HepG2 (cell line): ENCODE results near the gene DCTN4. TPM values are rescaled to one million over a fixed set of nuclear protein-coding genes. Genes with fewer than 3 reads are reported as not detected.
A peak's percentile ranks its signal among the peaks of the same experiment; 100 is the strongest.

Source experiments
- AGO1 ChIP-seq: fragments of 200-400 bp; formaldehyde crosslinking; IDR thresholded peaks from 2 replicates; pipeline ENCODE4 v1.6.1; 2017; ENCODE audit warnings: mild to moderate bottlenecking, low read depth, low read length, moderate library complexity; ENCODE audit not compliant: poor library complexity, severe bottlenecking
- ATF2 ChIP-seq: sonication (generic); formaldehyde crosslinking; IDR thresholded peaks from 2 replicates; pipeline ENCODE4 v1.4.0; 2020; ENCODE audit warnings: missing genetic modification reagents
- CEBPG ChIP-seq: IDR thresholded peaks from 2 replicates; pipeline ENCODE4 v1.6.1; 2016
- JUNB ChIP-seq: sonication (generic); formaldehyde crosslinking; IDR thresholded peaks from 2 replicates; pipeline ENCODE4 v1.8.0; 2022; ENCODE audit warnings: missing genetic modification reagents, mild to moderate bottlenecking, borderline replicate concordance
- KMT2B ChIP-seq: IDR thresholded peaks from 2 replicates; pipeline ENCODE4 v1.6.1; 2016; ENCODE audit warnings: missing genetic modification reagents, missing compliant biosample characterization
- MATR3 ChIP-seq: sonication (generic); formaldehyde crosslinking; IDR thresholded peaks from 2 replicates; pipeline ENCODE4 v1.4.0; 2020; ENCODE audit warnings: missing genetic modification reagents
- PCBP1 ChIP-seq: fragments of 200-400 bp; formaldehyde crosslinking; IDR thresholded peaks from 2 replicates; pipeline ENCODE4 v1.6.1; 2017; ENCODE audit warnings: mild to moderate bottlenecking, low read depth, low read length, borderline replicate concordance
- SMC3 ChIP-seq: IDR thresholded peaks from 2 replicates; pipeline ENCODE4 v1.6.1; 2011; ENCODE audit warnings: low read length, improper control_type of control experiment
- SP2 ChIP-seq: sonication (generic); formaldehyde crosslinking; IDR thresholded peaks from 2 replicates; pipeline ENCODE4 v1.5.1; 2020; ENCODE audit warnings: mild to moderate bottlenecking, missing genetic modification reagents
- TFE3 ChIP-seq: IDR thresholded peaks from 2 replicates; pipeline ENCODE4 v1.6.1; 2016
- U2AF2 ChIP-seq: fragments of 200-400 bp; formaldehyde crosslinking; IDR thresholded peaks from 2 replicates; pipeline ENCODE4 v1.6.1; 2017; ENCODE audit warnings: low read depth, mild to moderate bottlenecking, low read length
- YEATS4 ChIP-seq: sonication (generic); formaldehyde crosslinking; IDR thresholded peaks from 2 replicates; pipeline ENCODE4 v1.4.0; 2020; ENCODE audit warnings: missing genetic modification reagents, borderline replicate concordance
- ZBTB10 ChIP-seq: sonication (generic); formaldehyde crosslinking; IDR thresholded peaks from 2 replicates; pipeline ENCODE4 v1.4.0; 2020; ENCODE audit warnings: missing genetic modification reagents, borderline replicate concordance
- ZBTB26 ChIP-seq: IDR thresholded peaks from 2 replicates; pipeline ENCODE4 v1.6.1; 2016; ENCODE audit warnings: missing compliant biosample characterization, missing genetic modification reagents, borderline replicate concordance
- ZNF33B ChIP-seq: sonication (generic); formaldehyde crosslinking; IDR thresholded peaks from 2 replicates; pipeline ENCODE4 v1.5.1; 2020; ENCODE audit warnings: mild to moderate bottlenecking, missing genetic modification reagents
- ZNF501 ChIP-seq: sonication (generic); formaldehyde crosslinking; IDR thresholded peaks from 2 replicates; pipeline ENCODE4 v1.5.1; 2020; ENCODE audit warnings: mild to moderate bottlenecking, moderate library complexity, missing genetic modification reagents
- polyA plus RNA-seq, 8 experiments: library from polyadenylated mRNA; depleted of rRNA in 3 of 8; stranded (reverse) in 7 of 8; unstranded in 1 of 8; fragments of >200 nt; fragmentation: Illumina TruSeq in 4 of 8; extraction: Trizol in 4 of 8; gene quantifications; 2 replicates each; pipeline versions ENCODE4 v1.2.1 to v1.2.3, GENCODE V29; 2011 to 2016; ENCODE audit warnings: low read depth in 4 of 8, missing spikeins in 1 of 8, mixed read lengths in 1 of 8; ENCODE audit not compliant: insufficient read depth in 1 of 8
- total RNA-seq, 5 experiments: library from RNA; depleted of rRNA; stranded (reverse); fragments of >200 nt; fragmentation: Illumina TruSeq; extraction: Trizol; gene quantifications; 2 replicates each; pipeline ENCODE4 v1.2.3, GENCODE V29; 2016; ENCODE audit warnings: low read depth in 1 of 5
- TF ChIP-seq, protein P1 (sequence below): sonication (generic); formaldehyde crosslinking; IDR thresholded peaks from 2 replicates; pipeline ENCODE4 v1.5.0; 2020; ENCODE audit warnings: missing genetic modification reagents
- TF ChIP-seq, protein P2 (sequence below): sonication (generic); formaldehyde crosslinking; IDR thresholded peaks from 2 replicates; pipeline ENCODE4 v1.8.1; 2022; ENCODE audit warnings: low read depth, mild to moderate bottlenecking, missing genetic modification reagents

Gene DCTN4
- total and polyA plus RNA-seq, 2 of the 13 experiments (the other 11 are each of a cell fraction or from before 2014, with no cell fraction given), result 24.1 to 26.9 TPM

- TF ChIP-seq ZBTB10 (CRISPR knock-in tag) (peak; percentile 53; the same call in 1 of the 2 replicates), ZBTB26 (CRISPR knock-in tag) (peak; percentile 4), TFE3 (CRISPR knock-in tag) (peak; percentile 70), SMC3 (no peak), ZNF501 (CRISPR knock-in tag) (peak; percentile 96), MATR3 (CRISPR knock-in tag) (no peak), KMT2B (CRISPR knock-in tag) (peak; percentile 88; the same call in 1 of the 2 replicates), ATF2 (CRISPR knock-in tag) (no peak), YEATS4 (CRISPR knock-in tag) (no peak; the same call in 1 of the 2 replicates), CEBPG (CRISPR knock-in tag) (no peak), ZNF33B (peak; percentile 55), U2AF2 (0 out of 2 replicates have a peak, but pooled peaks have one; percentile 18), PCBP1 (no peak), AGO1 (no peak), JUNB (CRISPR knock-in tag) (no peak), SP2 (CRISPR knock-in tag) (peak; percentile 97)
- TF ChIP-seq, protein P1, sequence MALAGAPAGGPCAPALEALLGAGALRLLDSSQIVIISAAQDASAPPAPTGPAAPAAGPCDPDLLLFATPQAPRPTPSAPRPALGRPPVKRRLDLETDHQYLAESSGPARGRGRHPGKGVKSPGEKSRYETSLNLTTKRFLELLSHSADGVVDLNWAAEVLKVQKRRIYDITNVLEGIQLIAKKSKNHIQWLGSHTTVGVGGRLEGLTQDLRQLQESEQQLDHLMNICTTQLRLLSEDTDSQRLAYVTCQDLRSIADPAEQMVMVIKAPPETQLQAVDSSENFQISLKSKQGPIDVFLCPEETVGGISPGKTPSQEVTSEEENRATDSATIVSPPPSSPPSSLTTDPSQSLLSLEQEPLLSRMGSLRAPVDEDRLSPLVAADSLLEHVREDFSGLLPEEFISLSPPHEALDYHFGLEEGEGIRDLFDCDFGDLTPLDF (CRISPR knock-in tag), result no peak
- TF ChIP-seq, protein P2, sequence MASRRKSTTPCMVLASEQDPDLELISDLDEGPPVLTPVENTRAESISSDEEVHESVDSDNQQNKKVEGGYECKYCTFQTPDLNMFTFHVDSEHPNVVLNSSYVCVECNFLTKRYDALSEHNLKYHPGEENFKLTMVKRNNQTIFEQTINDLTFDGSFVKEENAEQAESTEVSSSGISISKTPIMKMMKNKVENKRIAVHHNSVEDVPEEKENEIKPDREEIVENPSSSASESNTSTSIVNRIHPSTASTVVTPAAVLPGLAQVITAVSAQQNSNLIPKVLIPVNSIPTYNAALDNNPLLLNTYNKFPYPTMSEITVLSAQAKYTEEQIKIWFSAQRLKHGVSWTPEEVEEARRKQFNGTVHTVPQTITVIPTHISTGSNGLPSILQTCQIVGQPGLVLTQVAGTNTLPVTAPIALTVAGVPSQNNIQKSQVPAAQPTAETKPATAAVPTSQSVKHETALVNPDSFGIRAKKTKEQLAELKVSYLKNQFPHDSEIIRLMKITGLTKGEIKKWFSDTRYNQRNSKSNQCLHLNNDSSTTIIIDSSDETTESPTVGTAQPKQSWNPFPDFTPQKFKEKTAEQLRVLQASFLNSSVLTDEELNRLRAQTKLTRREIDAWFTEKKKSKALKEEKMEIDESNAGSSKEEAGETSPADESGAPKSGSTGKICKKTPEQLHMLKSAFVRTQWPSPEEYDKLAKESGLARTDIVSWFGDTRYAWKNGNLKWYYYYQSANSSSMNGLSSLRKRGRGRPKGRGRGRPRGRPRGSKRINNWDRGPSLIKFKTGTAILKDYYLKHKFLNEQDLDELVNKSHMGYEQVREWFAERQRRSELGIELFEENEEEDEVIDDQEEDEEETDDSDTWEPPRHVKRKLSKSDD, result peak; percentile 93
Observed at GRCh38 chr5:150758531-150759333, at the start of gene DCTN4 (continued).
